HG02840 (cell line): ENCODE measurements around the gene E2F4.

Source experiments
- ATAC-seq: cut with Tn5 transposase; IDR thresholded peaks from one replicate; pipeline ENCODE4 v1.9.1; 2021; ENCODE audit warnings: mild to moderate bottlenecking, moderate library complexity, moderate number of reproducible peaks; ENCODE audit not compliant: unreplicated experiment, low FRiP score

E2F4 gene

DNA sequence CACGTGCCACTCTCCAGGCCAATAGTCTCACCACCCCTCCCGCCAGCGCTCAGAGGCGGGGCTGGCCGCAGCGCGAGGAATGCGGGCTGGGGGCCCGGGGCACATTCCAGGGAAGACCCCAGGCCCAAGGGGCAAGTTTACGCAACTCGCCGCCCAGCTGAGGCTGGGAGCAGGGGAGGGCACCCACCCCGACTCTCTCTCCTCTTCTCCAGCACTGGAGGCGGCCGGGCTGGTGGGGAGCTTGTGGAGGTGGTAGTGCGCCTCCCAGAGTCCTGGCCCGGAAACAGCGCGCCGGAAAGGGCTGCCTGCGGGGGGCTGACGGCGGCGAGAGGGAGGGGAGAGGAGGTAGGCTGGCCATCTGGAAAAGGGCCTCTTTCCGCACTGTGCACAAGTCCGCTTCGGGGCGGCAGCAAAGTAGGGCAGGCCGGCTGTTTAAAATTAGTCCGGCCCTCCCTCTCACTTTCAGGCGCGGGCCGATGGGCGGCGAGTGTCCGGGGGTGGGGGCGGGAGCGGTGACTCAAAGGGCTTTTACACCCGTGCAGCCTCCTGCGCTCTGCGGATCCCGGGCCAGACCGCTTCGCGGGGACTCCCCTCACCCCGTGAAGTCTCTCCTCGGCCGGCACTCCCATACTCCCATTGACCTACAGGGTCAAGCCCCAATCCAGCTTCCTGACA is 54.3 kb downstream of the E2F4 start:
- peak; percentile 19 for ATAC-seq

DNA sequence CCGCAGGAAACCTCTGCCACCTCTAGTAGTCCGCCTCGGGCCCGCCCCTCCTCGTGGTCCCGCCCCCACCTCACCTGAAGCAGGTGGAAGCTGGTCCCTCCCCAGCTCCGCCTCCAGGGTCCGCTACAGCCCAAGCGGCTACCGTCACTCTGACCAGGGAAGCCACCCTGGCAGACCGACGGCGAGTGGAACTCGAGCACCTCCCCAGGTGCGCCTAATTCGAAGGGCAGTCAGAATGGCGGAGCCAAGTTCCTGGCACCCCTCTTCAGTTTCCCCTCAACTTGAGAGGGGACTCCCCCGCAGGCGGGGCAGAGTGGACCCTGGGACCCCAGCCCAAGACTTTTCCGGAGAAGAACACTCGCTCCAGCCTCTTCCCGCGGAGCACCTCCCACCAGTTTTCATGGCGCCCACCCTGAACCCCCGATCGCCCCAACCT is 54.8 kb downstream of the E2F4 start:
- ATAC-seq, result peak; percentile 30

DNA sequence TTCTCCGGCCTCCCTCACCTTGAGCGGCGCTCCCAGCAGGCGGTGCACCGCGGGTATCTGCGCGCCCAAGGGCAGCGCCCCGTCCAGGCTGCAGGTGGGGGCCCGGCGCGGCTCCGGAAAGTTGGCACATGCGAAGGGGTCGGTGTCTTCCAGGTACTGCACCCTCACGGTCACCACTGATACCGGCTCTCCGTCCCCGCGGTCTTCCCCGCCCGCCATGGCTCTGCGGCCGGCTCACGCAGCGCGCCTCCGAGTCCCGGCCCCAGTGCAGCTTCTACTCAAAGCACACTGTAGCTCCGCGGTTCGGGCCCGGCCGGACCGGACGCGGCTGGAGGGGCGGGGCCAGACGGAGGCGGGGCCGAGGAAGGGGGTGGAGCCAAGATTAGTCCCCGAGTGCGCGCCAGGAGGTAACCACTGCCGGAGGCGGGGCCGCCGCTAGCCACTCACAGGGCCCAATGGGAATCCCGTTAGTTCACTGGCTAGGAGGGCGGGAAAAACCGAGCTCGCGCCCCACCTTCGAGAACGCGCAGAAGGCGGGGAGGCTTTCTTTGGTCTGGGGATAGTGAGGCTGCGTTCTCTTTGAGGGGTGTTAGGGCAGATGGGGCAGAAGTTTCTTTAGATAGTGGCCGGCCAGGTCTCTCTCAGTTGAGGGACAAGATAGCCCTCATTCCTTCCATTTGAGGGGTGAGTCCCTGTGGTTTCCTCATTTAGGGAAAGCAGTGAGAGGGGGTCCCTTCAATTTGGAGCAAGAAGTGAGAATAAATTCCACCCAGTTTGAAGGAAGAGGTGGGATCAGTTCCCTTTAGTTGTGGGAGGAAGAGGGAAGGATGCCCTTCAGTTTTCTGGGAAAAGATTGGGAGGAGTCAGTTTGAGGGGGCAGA is 55.5 kb downstream of the E2F4 start, which contains the start of gene FHOD1:
Gene FHOD1 (minus strand): TSS at position 290 of the 881 bp plus-strand sequence. CDS start 71 bp downstream, at position 219.
- ATAC-seq, result peak; percentile 50

DNA sequence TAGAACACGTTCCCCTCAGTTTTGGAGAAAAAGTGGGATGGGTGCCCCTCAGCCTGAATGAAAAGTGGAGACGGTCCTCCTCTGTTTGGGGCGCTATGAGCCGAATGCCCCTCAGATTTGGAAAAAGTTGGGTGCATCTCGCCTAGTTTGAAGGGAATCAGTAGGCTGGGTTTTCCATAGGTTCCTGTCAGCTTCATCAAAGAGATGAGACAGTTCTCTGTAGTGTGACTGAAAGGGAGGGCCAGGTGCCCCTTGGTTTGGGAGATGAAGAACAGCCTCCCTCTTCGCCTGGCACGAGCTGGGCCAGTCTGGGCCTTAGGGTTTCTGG is 56.1 kb downstream of the E2F4 start:
- ATAC-seq, result no peak
